ENCODE results near the gene ASB1. TPM values are rescaled to one million over a fixed set of nuclear protein-coding genes. Genes with fewer than 3 reads are reported as not detected.
A peak's percentile ranks its signal among the peaks of the same experiment; 100 is the strongest.

The ASB1 gene
- polyA plus RNA-seq, 1 of the 3 experiments (the other 2 are of a cell fraction), result 33.3 TPM

GRCh38 chr2:238423561-238424312 is 3.0 kb upstream of the ASB1 start:
- TF ChIP-seq TCF12 (IDR thresholded peaks at IDR 0.05) (peak; percentile 5; the same call in 1 of the 2 replicates), MEF2A (IDR thresholded peaks at IDR 0.05; ENCODE audit: borderline replicate concordance, low read depth) (no peak)
- Histone ChIP-seq H3K9me3 (no peaks in the 10 kb centered on the region), H3K4me2 (no peak overlapping the region), H2AFZ (ENCODE audit: low read depth) (no peak overlapping the region), H3K27ac (ENCODE audit: low read depth in 2 of 2, low read length in 1 of 2) (no peak overlapping the region), H3K9ac (no peak overlapping the region), H3F3A (replicated peaks; ENCODE audit: insufficient read depth) (peaks cover 5% of the 10 kb centered on the region), H3K9me2 (no peaks in the 10 kb centered on the region), H3K36me3 (replicated peaks in 1 of 2; ENCODE audit: control insufficient read depth in 1 of 2, insufficient read depth in 2 of 2, low read length in 1 of 2) (peaks cover 0 to 5% of the 10 kb centered on the region in 2 experiments), H3K27me3 (ENCODE audit: insufficient read depth) (no peaks in the 10 kb centered on the region), H3K4me3 (ENCODE audit: low read depth in 2 of 2, low read length in 1 of 2) (no peak overlapping the region), H3K79me2 (ENCODE audit: insufficient read depth) (peaks cover 27% of the 10 kb centered on the region), H4K20me1 (ENCODE audit: insufficient read depth) (no peaks in the 10 kb centered on the region), H3K4me1 (ENCODE audit: control insufficient read depth in 1 of 2, insufficient read depth in 2 of 2, low read depth in 1 of 2, low read length in 1 of 2) (peaks cover 16 to 18% of the 10 kb centered on the region in 2 experiments; a peak in 3 of 4 replicates)
- ChIA-PET CTCF (no interaction called here), POLR2A (no interaction called here)
- 75% methylated on average over 2 of the region's 9 CpGs for WGBS (ENCODE audit: low lambda C conversion rate)
- DNase-seq, result no peak

DNA sequence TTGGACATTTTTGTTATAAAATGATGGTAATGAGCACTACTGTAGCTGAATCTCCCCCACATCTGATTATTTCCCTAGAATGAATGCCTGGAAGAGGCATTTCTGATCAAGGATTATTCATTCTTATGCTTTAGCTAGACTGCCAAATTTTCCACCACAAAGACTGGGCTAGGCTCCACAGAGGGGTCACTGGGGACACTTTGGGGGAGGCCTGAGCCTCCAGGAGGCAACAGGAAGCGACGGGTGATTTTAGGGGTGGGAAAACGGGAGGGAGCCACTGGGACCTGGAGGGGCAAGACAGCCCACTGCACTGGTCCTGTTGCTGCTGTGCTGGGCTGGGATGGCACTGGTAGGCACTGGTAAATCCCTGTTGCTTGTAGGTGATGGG is 2.4 kb upstream of the ASB1 start:
- Histone ChIP-seq H4K20me1 (ENCODE audit: insufficient read depth) (no peaks in the 10 kb centered on the region), H3K36me3 (replicated peaks in 1 of 2; ENCODE audit: control insufficient read depth in 1 of 2, insufficient read depth in 2 of 2, low read length in 1 of 2) (peaks cover 0 to 9% of the 10 kb centered on the region in 2 experiments), H3K9me2 (no peaks in the 10 kb centered on the region), H3K9me3 (no peaks in the 10 kb centered on the region), H3K9ac (no peak overlapping the region), H3K4me3 (ENCODE audit: low read depth in 2 of 2, low read length in 1 of 2) (no peak overlapping the region), H3F3A (replicated peaks; ENCODE audit: insufficient read depth) (peaks cover 5% of the 10 kb centered on the region), H3K4me1 (ENCODE audit: control insufficient read depth in 1 of 2, insufficient read depth in 2 of 2, low read depth in 1 of 2, low read length in 1 of 2) (peaks cover 16 to 18% of the 10 kb centered on the region in 2 experiments; a peak in 3 of 4 replicates), H3K79me2 (ENCODE audit: insufficient read depth) (peaks cover 32% of the 10 kb centered on the region), H3K4me2 (no peak overlapping the region), H3K27me3 (ENCODE audit: insufficient read depth) (no peaks in the 10 kb centered on the region), H2AFZ (ENCODE audit: low read depth) (no peak overlapping the region), H3K27ac (ENCODE audit: low read depth in 2 of 2, low read length in 1 of 2) (no peak overlapping the region)
- POLR2A ChIA-PET, result no interaction called here
- no peak for DNase-seq
- CTCF ChIA-PET, result no interaction called here
- TF ChIP-seq RAD21 (IDR thresholded peaks at IDR 0.05; ENCODE audit: low read length) (no peak), ZBTB33 (IDR thresholded peaks at IDR 0.05; ENCODE audit: borderline replicate concordance, low read depth) (no peak)
- WGBS (ENCODE audit: low lambda C conversion rate), result 89% methylated on average over 3 of the region's 3 CpGs

DNA sequence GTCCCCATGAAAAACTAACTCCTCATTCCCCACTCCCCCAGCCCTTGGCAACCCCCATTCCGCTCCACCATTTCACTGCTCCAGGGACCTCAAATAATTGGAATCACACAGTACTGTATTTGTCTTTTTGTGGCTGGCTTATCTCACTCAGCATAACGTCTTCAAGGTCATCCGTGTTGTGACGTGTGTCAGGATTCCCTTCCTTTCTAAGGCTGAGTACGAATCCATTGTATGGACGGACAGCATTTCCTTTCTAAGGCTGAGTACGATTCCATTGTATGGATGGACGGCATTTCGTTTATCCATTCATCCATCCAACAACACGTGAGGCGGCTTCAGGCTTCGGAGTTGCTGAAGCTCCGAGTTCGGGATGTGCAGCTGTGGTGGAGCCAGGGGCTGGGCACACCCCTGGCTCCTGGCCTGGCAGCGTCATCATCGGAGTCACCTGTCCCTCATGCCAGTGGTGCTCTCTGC is 1.2 kb upstream of the ASB1 start:
- Histone ChIP-seq H3K27me3 (ENCODE audit: insufficient read depth) (no peaks in the 10 kb centered on the region), H3K4me2 (peak overlapping the region; percentile 85), H3K9me2 (no peaks in the 10 kb centered on the region), H3K79me2 (ENCODE audit: insufficient read depth) (peaks cover 45% of the 10 kb centered on the region), H2AFZ (ENCODE audit: low read depth) (no peak overlapping the region; the same call in 1 of the 2 replicates), H3K4me1 (ENCODE audit: control insufficient read depth in 1 of 2, insufficient read depth in 2 of 2, low read depth in 1 of 2, low read length in 1 of 2) (peaks cover 16 to 18% of the 10 kb centered on the region in 2 experiments; a peak in 3 of 4 replicates), H3K9ac (peak overlapping the region; percentile 98; the same call in 1 of the 2 replicates), H3K4me3 (ENCODE audit: low read depth in 2 of 2, low read length in 1 of 2) (peak overlapping the region; percentile 92 to 98), H3K36me3 (replicated peaks in 1 of 2; ENCODE audit: control insufficient read depth in 1 of 2, insufficient read depth in 2 of 2, low read length in 1 of 2) (peaks cover 4 to 21% of the 10 kb centered on the region in 2 experiments), H3K27ac (ENCODE audit: low read depth in 2 of 2, low read length in 1 of 2) (peak overlapping the region; percentile 98 to 99; a peak in 3 of 4 replicates), H4K20me1 (ENCODE audit: insufficient read depth) (no peaks in the 10 kb centered on the region), H3K9me3 (peaks cover 3% of the 10 kb centered on the region; the same call in 1 of the 2 replicates), H3F3A (replicated peaks; ENCODE audit: insufficient read depth) (peaks cover 5% of the 10 kb centered on the region)
- no peak for TF ChIP-seq TCF12 (IDR thresholded peaks at IDR 0.05)
- no peak for TF ChIP-seq GATA2 (CRISPR knock-in tag; IDR thresholded peaks at IDR 0.05)
- no peak for TF ChIP-seq RCOR1 (IDR thresholded peaks at IDR 0.05; ENCODE audit: low read length)
- no peak for TF ChIP-seq JUND (IDR thresholded peaks at IDR 0.05)
- TF ChIP-seq FOSL2 (IDR thresholded peaks at IDR 0.05; ENCODE audit: borderline replicate concordance, low read depth), result no peak
- TF ChIP-seq NFIC (IDR thresholded peaks at IDR 0.05; ENCODE audit: borderline replicate concordance), result no peak
- no peak for TF ChIP-seq SIN3A (IDR thresholded peaks at IDR 0.05; ENCODE audit: borderline replicate concordance, low read depth, low read length)
- no peak for TF ChIP-seq CHD2 (IDR thresholded peaks at IDR 0.05; ENCODE audit: low read length, partially characterized antibody)
- TF ChIP-seq SMC3 (IDR thresholded peaks at IDR 0.05; ENCODE audit: low read depth, low read length), result no peak
- no peak for TF ChIP-seq FOXM1 (IDR thresholded peaks at IDR 0.05; ENCODE audit: low read depth)
- no peak for TF ChIP-seq USF1 (IDR thresholded peaks at IDR 0.05; ENCODE audit: borderline replicate concordance, low read depth)
- TF ChIP-seq REST (IDR thresholded peaks at IDR 0.05; ENCODE audit: low read depth, low read length), result no peak
- no peak for TF ChIP-seq RAD21 (IDR thresholded peaks at IDR 0.05; ENCODE audit: low read length)
- no peak for DNase-seq
- WGBS (ENCODE audit: low lambda C conversion rate), result 78% methylated on average over 14 of the region's 16 CpGs
- ChIA-PET POLR2A (no interaction called here), CTCF (no interaction called here)

Data from SK-N-SH (cell line).